Measurements from ENCODE around the gene RSPO4. TPM values are rescaled to one million over a fixed set of nuclear protein-coding genes. Genes with fewer than 3 reads are reported as not detected.

The RSPO4 gene
- polyA plus RNA-seq, 1 donor (not counting 4 experiments of a cell fraction or from before 2014, with no cell fraction given): not detected

- H3K4me2 ChIP-seq (ENCODE audit: control insufficient read depth, extremely low read depth, insufficient read depth, low read depth, low read length): no peak overlapping the region
- no peak for FAIRE-seq
- H3K36me3 ChIP-seq (ENCODE audit: control insufficient read depth in 2 of 2, extremely low read depth in 1 of 2, insufficient read depth in 2 of 2, low read length in 2 of 2): no peaks in the 10 kb centered on the region
- no peak for DNase-seq (ENCODE audit: low read depth, low spot score)
- dilution Hi-C loops (cut with MboI; ENCODE audit: extremely low pct_ligation_motif_present, low sequenced_read_pairs): no loop called here
- peaks cover 2% of the 10 kb centered on the region for H3K4me1 ChIP-seq (ENCODE audit: control insufficient read depth, extremely low read depth, insufficient read depth, low read length)
- no peaks in the 10 kb centered on the region for H3K79me2 ChIP-seq (ENCODE audit: control insufficient read depth, insufficient read depth, low read length)
- no peak overlapping the region for H3K4me3 ChIP-seq (ENCODE audit: control insufficient read depth in 2 of 3, extremely low read depth in 1 of 3, insufficient read depth in 2 of 3, low read depth in 1 of 3, low read length in 3 of 3)
- peaks cover 23% of the 10 kb centered on the region for H3K27me3 ChIP-seq (ENCODE audit: control insufficient read depth, extremely low read depth, insufficient read depth, low read length)
- no peak overlapping the region for H3K27ac ChIP-seq (ENCODE audit: control insufficient read depth, insufficient read depth, low read length)
- H4K20me1 ChIP-seq (ENCODE audit: control insufficient read depth, extremely low read depth, insufficient read depth, low read length): peaks cover 2% of the 10 kb centered on the region
- H3K9me1 ChIP-seq (ENCODE audit: control insufficient read depth, extremely low read depth, insufficient read depth, low read length): no peaks in the 10 kb centered on the region
- H3K9ac ChIP-seq (ENCODE audit: control insufficient read depth, extremely low read depth, insufficient read depth, low read length): no peak overlapping the region
- H2AFZ ChIP-seq (ENCODE audit: control insufficient read depth, low read length): no peak overlapping the region
- no peaks in the 10 kb centered on the region for H3K9me3 ChIP-seq (ENCODE audit: control insufficient read depth, low read depth, low read length)
- TF ChIP-seq EZH2 (IDR thresholded peaks at IDR 0.05; ENCODE audit: low read length): no peak
- no peak for TF ChIP-seq CTCF (optimal IDR thresholded peaks at IDR 0.05 in 1 of 3, IDR thresholded peaks at IDR 0.05 in 1 of 3, conservative IDR thresholded peaks at IDR 0.05 in 1 of 3; ENCODE audit: extremely low read depth in 1 of 3, insufficient read depth in 2 of 3, low read length in 3 of 3)
These were observed 10.3 kb downstream of the RSPO4 start for GRCh38 chr20:991850-992249.

- TF ChIP-seq EZH2 (IDR thresholded peaks at IDR 0.05; ENCODE audit: low read length): no peak
- TF ChIP-seq CTCF (optimal IDR thresholded peaks at IDR 0.05 in 1 of 3, IDR thresholded peaks at IDR 0.05 in 1 of 3, conservative IDR thresholded peaks at IDR 0.05 in 1 of 3; ENCODE audit: extremely low read depth in 1 of 3, insufficient read depth in 2 of 3, low read length in 3 of 3): no peak
- dilution Hi-C loops (cut with MboI; ENCODE audit: extremely low pct_ligation_motif_present, low sequenced_read_pairs): no loop called here
- peaks cover 23% of the 10 kb centered on the region for H3K27me3 ChIP-seq (ENCODE audit: control insufficient read depth, extremely low read depth, insufficient read depth, low read length)
These were observed 11.7 kb downstream of the RSPO4 start for GRCh38 chr20:990293-990959.

More at GRCh38 chr20:990293-990959, 11.7 kb downstream of the RSPO4 start:
- Histone ChIP-seq H3K79me2 (ENCODE audit: control insufficient read depth, insufficient read depth, low read length) (no peaks in the 10 kb centered on the region), H4K20me1 (ENCODE audit: control insufficient read depth, extremely low read depth, insufficient read depth, low read length) (peaks cover 2% of the 10 kb centered on the region), H3K9me1 (ENCODE audit: control insufficient read depth, extremely low read depth, insufficient read depth, low read length) (no peaks in the 10 kb centered on the region), H3K9me3 (ENCODE audit: control insufficient read depth, low read depth, low read length) (no peaks in the 10 kb centered on the region), H2AFZ (ENCODE audit: control insufficient read depth, low read length) (no peak overlapping the region), H3K27ac (ENCODE audit: control insufficient read depth, insufficient read depth, low read length) (no peak overlapping the region), H3K4me2 (ENCODE audit: control insufficient read depth, extremely low read depth, insufficient read depth, low read depth, low read length) (no peak overlapping the region), H3K9ac (ENCODE audit: control insufficient read depth, extremely low read depth, insufficient read depth, low read length) (no peak overlapping the region), H3K36me3 (ENCODE audit: control insufficient read depth in 2 of 2, extremely low read depth in 1 of 2, insufficient read depth in 2 of 2, low read length in 2 of 2) (no peaks in the 10 kb centered on the region), H3K4me3 (ENCODE audit: control insufficient read depth in 2 of 3, extremely low read depth in 1 of 3, insufficient read depth in 2 of 3, low read depth in 1 of 3, low read length in 3 of 3) (no peak overlapping the region), H3K4me1 (ENCODE audit: control insufficient read depth, extremely low read depth, insufficient read depth, low read length) (peaks cover 11% of the 10 kb centered on the region)
- DNase-seq (ENCODE audit: low read depth, low spot score) (no peak), FAIRE-seq (no peak)

Data from keratinocyte (primary cell).